Ascending aorta (tissue), 2 donors: ENCODE data around the gene RTL1. TPM values are rescaled to one million over a fixed set of nuclear protein-coding genes. Genes with fewer than 3 reads are reported as not detected.

Source experiments
- DNase-seq, 2 donors: peaks; one replicate each; pipeline ENCODE4 v3.0.0-alpha.2; 2019; ENCODE audit warnings: low spot score in 2 of 2
- H3K27ac ChIP-seq, 2 donors: fragments of 200-600 bp; sonication (generic); one replicate each; pipeline ENCODE4 v1.5.1; 2016 to 2017; ENCODE audit warnings: mild to moderate bottlenecking in 1 of 2
- H3K27me3 ChIP-seq: fragments of 200-600 bp; sonication (generic); one replicate; pipeline ENCODE4 v1.5.1; 2017
- H3K36me3 ChIP-seq, 2 donors: fragments of 200-600 bp; sonication (generic); one replicate each; pipeline ENCODE4 v1.5.1; 2016
- H3K4me1 ChIP-seq, 2 donors: fragments of 200-600 bp; sonication (generic); one replicate each; pipeline ENCODE4 v1.5.1; 2016 to 2017; ENCODE audit warnings: mild to moderate bottlenecking in 1 of 2
- H3K4me3 ChIP-seq, 2 donors: fragments of 200-600 bp; sonication (generic); one replicate each; pipeline ENCODE4 v1.5.1; 2016 to 2017; ENCODE audit warnings: mild to moderate bottlenecking in 1 of 2
- H3K9me3 ChIP-seq, 2 donors: fragments of 200-600 bp; sonication (generic); one replicate each; pipeline ENCODE4 v1.5.1; 2016
- intact Hi-C: fragments of 100-400 bp; cut with DNase I; formaldehyde crosslinking; loops from one replicate; pipeline ENCODE4 v1.15.1; 2023
- total RNA-seq: library from RNA; depleted of rRNA; stranded (reverse); fragments of >200 nt; gene quantifications from one replicate; pipeline ENCODE4 v1.1.0, GENCODE V29; 2016
- TF ChIP-seq, protein P1 (sequence below), 3 experiments: fragments of 200-600 bp in 2 of 3; fragments of 450-650 bp in 1 of 3; sonication (generic) in 2 of 3; IDR thresholded peaks; one replicate each; pipeline ENCODE4 v1.5.1; 2016 to 2019; ENCODE audit warnings: antibody characterized with exemption in 3 of 3, mild to moderate bottlenecking in 1 of 3, moderate library complexity in 1 of 3

The RTL1 gene
- total RNA-seq, 1 donor from 2014 or later, result not detected

GRCh38 chr14:100882991-100883788, 20.3 kb downstream of the RTL1 start:
- H3K9me3 ChIP-seq, result no peaks in the 10 kb centered on the region
- no peaks in the 10 kb centered on the region for H3K36me3 ChIP-seq
- intact Hi-C loops, result no loop called here
- H3K4me3 ChIP-seq, result no peak overlapping the region
- no peaks in the 10 kb centered on the region for H3K4me1 ChIP-seq
- DNase-seq, result no peak
- H3K27me3 ChIP-seq, result no peaks in the 10 kb centered on the region
- TF ChIP-seq, protein P1, sequence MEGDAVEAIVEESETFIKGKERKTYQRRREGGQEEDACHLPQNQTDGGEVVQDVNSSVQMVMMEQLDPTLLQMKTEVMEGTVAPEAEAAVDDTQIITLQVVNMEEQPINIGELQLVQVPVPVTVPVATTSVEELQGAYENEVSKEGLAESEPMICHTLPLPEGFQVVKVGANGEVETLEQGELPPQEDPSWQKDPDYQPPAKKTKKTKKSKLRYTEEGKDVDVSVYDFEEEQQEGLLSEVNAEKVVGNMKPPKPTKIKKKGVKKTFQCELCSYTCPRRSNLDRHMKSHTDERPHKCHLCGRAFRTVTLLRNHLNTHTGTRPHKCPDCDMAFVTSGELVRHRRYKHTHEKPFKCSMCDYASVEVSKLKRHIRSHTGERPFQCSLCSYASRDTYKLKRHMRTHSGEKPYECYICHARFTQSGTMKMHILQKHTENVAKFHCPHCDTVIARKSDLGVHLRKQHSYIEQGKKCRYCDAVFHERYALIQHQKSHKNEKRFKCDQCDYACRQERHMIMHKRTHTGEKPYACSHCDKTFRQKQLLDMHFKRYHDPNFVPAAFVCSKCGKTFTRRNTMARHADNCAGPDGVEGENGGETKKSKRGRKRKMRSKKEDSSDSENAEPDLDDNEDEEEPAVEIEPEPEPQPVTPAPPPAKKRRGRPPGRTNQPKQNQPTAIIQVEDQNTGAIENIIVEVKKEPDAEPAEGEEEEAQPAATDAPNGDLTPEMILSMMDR (IDR thresholded peaks at IDR 0.05), result no peak
- H3K27ac ChIP-seq, result no peak overlapping the region

- Histone ChIP-seq H3K4me3 (no peak overlapping the region), H3K27ac (no peak overlapping the region), H3K27me3 (no peaks in the 10 kb centered on the region), H3K4me1 (no peaks in the 10 kb centered on the region), H3K9me3 (no peaks in the 10 kb centered on the region), H3K36me3 (no peaks in the 10 kb centered on the region)
- no peak for DNase-seq
- TF ChIP-seq, protein P1 (IDR thresholded peaks at IDR 0.05), result no peak
- intact Hi-C loops, result no loop called here
These were observed 21.2 kb downstream of the RTL1 start for GRCh38 chr14:100882026-100882967.

DNA sequence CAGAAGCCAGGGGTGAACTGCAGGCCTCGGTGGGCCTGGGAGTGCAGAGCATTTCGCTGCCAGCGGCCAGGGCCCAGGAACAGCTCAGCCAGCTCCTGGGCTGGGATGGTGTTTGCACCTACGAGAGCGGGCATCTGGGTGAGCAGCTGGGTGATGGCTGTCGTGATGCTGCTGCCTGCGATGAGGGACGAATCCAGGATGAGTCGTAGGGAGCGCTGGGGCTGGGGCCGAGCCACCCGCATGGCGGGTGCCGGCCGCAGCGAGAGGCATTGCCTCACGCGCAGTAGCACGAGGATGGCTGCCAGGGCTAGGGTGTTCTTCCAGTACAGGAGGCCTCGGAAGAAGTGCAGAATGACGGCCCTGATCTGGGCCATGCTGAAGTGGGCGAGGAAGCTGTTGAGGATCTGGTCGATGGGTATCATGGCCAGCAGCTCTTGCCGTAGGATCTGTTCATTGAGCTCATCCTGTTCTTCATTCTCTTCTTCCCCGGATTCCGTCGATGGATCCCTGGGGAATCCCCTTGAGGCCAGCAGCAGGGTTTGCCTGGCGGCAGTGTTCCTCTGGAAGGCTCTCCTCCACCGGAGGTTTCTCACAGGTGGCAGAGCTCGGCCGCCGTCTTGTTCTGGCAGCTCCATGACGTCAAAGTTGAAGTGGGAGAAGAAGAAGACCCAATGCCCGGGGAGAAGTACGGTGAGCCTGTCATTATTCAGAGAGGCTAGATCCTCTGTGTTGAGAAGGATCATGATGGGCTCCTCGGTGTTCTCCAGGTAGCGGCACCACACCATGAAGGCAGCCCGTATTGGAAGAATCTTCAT, 22.1 kb downstream of the RTL1 start:
- TF ChIP-seq, protein P1 (IDR thresholded peaks at IDR 0.05), result no peak
- Histone ChIP-seq H3K9me3 (no peaks in the 10 kb centered on the region), H3K36me3 (no peaks in the 10 kb centered on the region), H3K27ac (no peak overlapping the region), H3K4me3 (no peak overlapping the region), H3K27me3 (no peaks in the 10 kb centered on the region), H3K4me1 (no peaks in the 10 kb centered on the region)
- intact Hi-C loops, result no loop called here
- DNase-seq, result no peak

- H3K4me1 ChIP-seq, result no peaks in the 10 kb centered on the region
- H3K27me3 ChIP-seq, result no peaks in the 10 kb centered on the region
- H3K27ac ChIP-seq, result no peak overlapping the region
- no peak for DNase-seq
- H3K4me3 ChIP-seq, result no peak overlapping the region
- intact Hi-C loops, result no loop called here
- TF ChIP-seq, protein P1 (IDR thresholded peaks at IDR 0.05), result no peak
- H3K9me3 ChIP-seq, result no peaks in the 10 kb centered on the region
- no peaks in the 10 kb centered on the region for H3K36me3 ChIP-seq
These were observed 23.0 kb downstream of the RTL1 start for GRCh38 chr14:100880271-100881101.
